GM23338 (cell line): ENCODE data around the gene F13A1.

Source experiments
- CTCF ChIP-seq, 2 experiments: fragments of 200-600 bp in 1 of 2; sonication (generic) in 1 of 2; conservative IDR thresholded peaks; 2 replicates each; pipeline versions ENCODE4 v1.5.1 to v1.6.1; 2016 to 2017; ENCODE audit warnings: antibody characterized with exemption in 2 of 2, low read depth in 2 of 2, mild to moderate bottlenecking in 2 of 2, moderate library complexity in 1 of 2
- EZH2 ChIP-seq: fragments of 200-600 bp; sonication (generic); IDR thresholded peaks from one replicate; pipeline ENCODE4 v1.8.0; 2017; ENCODE audit warnings: antibody characterized with exemption, mild to moderate bottlenecking, low read depth; ENCODE audit not compliant: unreplicated experiment

- TF ChIP-seq CTCF (conservative IDR thresholded peaks at IDR 0.05; ENCODE audit: low read depth in 2 of 2) (no peak), EZH2 (no peak)
These were observed 75.8 kb downstream of the F13A1 start for GRCh38 chr6:6244624-6245023.
